Prostate gland (tissue), 2 donors: ENCODE results near the gene JARID2. TPM values are rescaled to one million over a fixed set of nuclear protein-coding genes. Genes with fewer than 3 reads are reported as not detected.

Experiments used
- DNase-seq: peaks from one replicate; pipeline ENCODE4 v3.0.0-alpha.2; 2019; ENCODE audit warnings: low spot score
- H3K27ac ChIP-seq, 2 donors: fragments of 200-600 bp; sonication (generic); 2 replicates each; pipeline ENCODE4 v1.5.1; 2017 to 2019
- H3K27me3 ChIP-seq: fragments of 200-600 bp; sonication (generic); replicated peaks from 2 replicates; pipeline ENCODE4 v1.5.1; 2019; ENCODE audit not compliant: insufficient read depth
- H3K36me3 ChIP-seq, 2 donors: fragments of 200-600 bp; sonication (generic); 1 replicate in 1 of 2; 2 replicates in 1 of 2; pipeline versions ENCODE4 v1.5.1 to v1.8.1; 2017 to 2019
- H3K4me1 ChIP-seq: fragments of 200-600 bp; sonication (generic); replicated peaks from 2 replicates; pipeline ENCODE4 v1.5.1; 2019
- H3K4me3 ChIP-seq, 2 donors: fragments of 200-600 bp; sonication (generic); 2 replicates each; pipeline ENCODE4 v1.5.1; 2017 to 2019
- H3K9me3 ChIP-seq: fragments of 200-600 bp; sonication (generic); 2 replicates; pipeline ENCODE4 v1.5.1; 2017
- CTCF ChIP-seq, 4 experiments: fragments of 200-600 bp in 2 of 4; fragments of 450-650 bp in 2 of 4; sonication (generic) in 2 of 4; IDR thresholded peaks; 1 replicate in 3 of 4; 2 replicates in 1 of 4; pipeline ENCODE4 v1.5.1; 2016 to 2019; ENCODE audit warnings: antibody characterized with exemption in 4 of 4, mild to moderate bottlenecking in 2 of 4, moderate library complexity in 2 of 4
- POLR2A ChIP-seq: fragments of 450-650 bp; IDR thresholded peaks from one replicate; pipeline ENCODE4 v1.6.1; 2016; ENCODE audit warnings: antibody characterized with exemption, mild to moderate bottlenecking
- POLR2AphosphoS5 ChIP-seq: sonication (generic); formaldehyde crosslinking; IDR thresholded peaks from one replicate; pipeline ENCODE4 v1.6.1; 2017; ENCODE audit warnings: antibody characterized with exemption
- WGBS: methylation state at CpG from one replicate; pipeline ENCODE4 v1.1.5; 2018; 5-methylcytosine and 5-hydroxymethylcytosine counted together
- intact Hi-C: fragments of 100-400 bp; cut with DNase I; formaldehyde crosslinking; loops from one replicate; pipeline ENCODE4 v1.14.2; 2022
- total RNA-seq, 2 donors: library from RNA; depleted of rRNA; stranded (reverse); fragments of >200 nt; gene quantifications; one replicate each; pipeline ENCODE4 v1.1.0, GENCODE V29; 2016

JARID2 gene
- total RNA-seq, 2 donors from 2014 or later = 7.7 to 35.4 TPM

- intact Hi-C loops = no loop called here
- H3K4me1 ChIP-seq = no peaks in the 10 kb centered on the region
- TF ChIP-seq POLR2A = no peak
- TF ChIP-seq POLR2AphosphoS5 = no peak
- TF ChIP-seq CTCF (IDR thresholded peaks at IDR 0.05) = no peak
- no peak overlapping the region for H3K27ac ChIP-seq
- no peak for DNase-seq
- H3K27me3 ChIP-seq = no peaks in the 10 kb centered on the region
- peaks cover 0 to 7% of the 10 kb centered on the region in 2 donors for H3K36me3 ChIP-seq
- 96% methylated on average over 20 of the region's 20 CpGs for WGBS
- H3K4me3 ChIP-seq = no peak overlapping the region
- H3K9me3 ChIP-seq = no peaks in the 10 kb centered on the region
Observed at GRCh38 chr6:15520626-15521203, 274.8 kb downstream of the JARID2 start.

GRCh38 chr6:15521582-15521981 lies 275.7 kb downstream of the JARID2 start:
- TF ChIP-seq CTCF (IDR thresholded peaks at IDR 0.05) (no peak), POLR2AphosphoS5 (peak; percentile 48)
- 40% methylated on average over 6 of the region's 6 CpGs for WGBS
- Histone ChIP-seq H3K4me1 (no peaks in the 10 kb centered on the region), H3K27ac (no peak overlapping the region), H3K27me3 (no peaks in the 10 kb centered on the region), H3K36me3 (peaks cover 0 to 7% of the 10 kb centered on the region in 2 donors), H3K9me3 (no peaks in the 10 kb centered on the region), H3K4me3 (no peak overlapping the region)
- intact Hi-C loops = no loop called here
- no peak for DNase-seq

DNA sequence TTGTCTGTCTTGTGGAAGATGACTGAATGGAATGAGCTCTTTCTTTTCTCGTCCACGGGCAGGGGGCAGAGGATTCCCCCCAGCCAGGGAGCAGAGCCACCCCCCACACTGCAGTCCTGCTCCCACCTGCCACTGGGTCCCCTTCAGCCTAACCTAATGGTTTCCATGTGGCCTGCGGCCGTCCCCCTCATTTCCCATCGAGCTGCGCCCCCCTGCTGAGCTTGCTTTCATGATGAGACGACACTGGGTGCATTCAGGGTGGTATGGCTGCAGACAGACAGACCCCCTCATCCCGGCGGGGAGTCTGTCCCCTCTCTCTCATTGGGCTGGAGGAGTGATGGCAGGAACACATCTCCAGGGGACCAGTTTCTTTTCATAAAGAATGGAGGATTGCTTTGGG lies 276.2 kb downstream of the JARID2 start:
- 82% methylated on average over 9 of the region's 9 CpGs for WGBS
- no peak for DNase-seq
- H3K36me3 ChIP-seq = peaks cover 0 to 7% of the 10 kb centered on the region in 2 donors

GRCh38 chr6:15522427-15522826 lies 276.6 kb downstream of the JARID2 start:
- intact Hi-C loops = no loop called here
- Histone ChIP-seq H3K4me1 (no peaks in the 10 kb centered on the region), H3K4me3 (no peak overlapping the region), H3K36me3 (peaks cover 0 to 4% of the 10 kb centered on the region in 2 donors), H3K27me3 (no peaks in the 10 kb centered on the region), H3K9me3 (no peaks in the 10 kb centered on the region), H3K27ac (no peak overlapping the region)
- 74% methylated on average over 6 of the region's 6 CpGs for WGBS
- DNase-seq = no peak
- no peak for TF ChIP-seq POLR2A
- no peak for TF ChIP-seq CTCF (IDR thresholded peaks at IDR 0.05)
- no peak for TF ChIP-seq POLR2AphosphoS5

More for the DNA sequence above, 276.2 kb downstream of the JARID2 start:
- no peak for TF ChIP-seq POLR2A
- no peak for TF ChIP-seq CTCF (IDR thresholded peaks at IDR 0.05)
- TF ChIP-seq POLR2AphosphoS5 = no peak
- H3K4me1 ChIP-seq = no peaks in the 10 kb centered on the region
- H3K9me3 ChIP-seq = no peaks in the 10 kb centered on the region
- H3K27me3 ChIP-seq = no peaks in the 10 kb centered on the region
- intact Hi-C loops = no loop called here
- H3K27ac ChIP-seq = no peak overlapping the region
- no peak overlapping the region for H3K4me3 ChIP-seq

DNA sequence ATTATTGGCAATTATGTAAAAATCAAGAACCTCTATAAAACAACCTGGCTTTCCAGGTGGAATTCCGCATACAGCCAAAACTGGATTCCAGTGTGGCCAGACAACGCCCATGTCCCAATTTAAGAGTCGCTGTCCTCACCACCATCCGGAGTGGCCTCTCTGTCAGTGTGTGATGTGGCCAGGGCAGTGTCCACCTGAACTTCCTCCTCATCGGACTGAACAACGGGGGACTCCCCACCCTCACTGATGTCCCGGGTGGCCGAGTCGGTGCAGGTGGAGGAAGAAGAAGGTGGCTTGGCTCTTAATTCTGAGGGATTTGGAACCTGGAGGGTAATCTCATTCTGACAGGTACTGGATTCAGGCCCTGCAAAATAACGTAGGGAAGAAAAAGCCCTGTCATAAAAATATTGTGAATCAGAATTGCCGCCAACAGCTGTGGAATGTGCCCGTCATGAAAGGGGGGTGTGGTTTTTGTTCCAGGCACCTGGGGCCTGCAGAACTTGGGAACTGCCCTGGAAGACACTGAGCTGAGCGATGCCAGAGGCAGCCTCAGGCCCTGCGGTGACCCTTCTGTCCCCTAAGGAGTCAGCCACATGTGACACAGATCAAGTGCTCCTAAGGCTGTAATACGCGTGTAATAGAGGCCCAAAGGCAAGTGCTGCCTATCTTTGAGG lies 277.1 kb downstream of the JARID2 start:
- Histone ChIP-seq H3K27me3 (no peaks in the 10 kb centered on the region), H3K4me1 (no peaks in the 10 kb centered on the region), H3K4me3 (no peak overlapping the region), H3K27ac (no peak overlapping the region), H3K9me3 (no peaks in the 10 kb centered on the region), H3K36me3 (no peaks in the 10 kb centered on the region)
- DNase-seq = no peak
- TF ChIP-seq POLR2AphosphoS5 = no peak
- TF ChIP-seq CTCF (IDR thresholded peaks at IDR 0.05) = no peak
- no peak for TF ChIP-seq POLR2A
- 94% methylated on average over 16 of the region's 16 CpGs for WGBS
- intact Hi-C loops = no loop called here
